ENCODE measurements around the gene TK2. TPM values are rescaled to one million over a fixed set of nuclear protein-coding genes. Genes with fewer than 3 reads are reported as not detected.

Gene TK2
- total RNA-seq, 1 experiment from 2014 or later: 19.6 TPM

Other genes with a start within 250 kb of the TK2 start
- gene CDH5, start 183.4 kb downstream of the TK2 start, total RNA-seq (2014; rRNA removed; shearing (Covaris generic); ENCODE audit: low replicate concordance): 0.20 and 1.8 TPM in 2 replicates
- gene BEAN1, start 122.8 kb downstream of the TK2 start, total RNA-seq (2014; rRNA removed; shearing (Covaris generic); ENCODE audit: low replicate concordance): 0.56 TPM in 1 of 2 replicates, not detected in the other
- gene CKLF, start 2.5 kb upstream of the TK2 start, total RNA-seq (2014; rRNA removed; shearing (Covaris generic); ENCODE audit: low replicate concordance): 37.2 and 46.1 TPM in 2 replicates
- gene CMTM1, start 16.3 kb upstream of the TK2 start, total RNA-seq (2014; rRNA removed; shearing (Covaris generic); ENCODE audit: low replicate concordance): 4.1 TPM in 1 of 2 replicates, not detected in the other
- not detected in 2 replicates for gene CMTM2, start 29.3 kb upstream of the TK2 start, total RNA-seq (2014; rRNA removed; shearing (Covaris generic); ENCODE audit: low replicate concordance)
- 17.3 and 27.6 TPM in 2 replicates for gene CMTM3, start 54.6 kb upstream of the TK2 start, total RNA-seq (2014; rRNA removed; shearing (Covaris generic); ENCODE audit: low replicate concordance)
- gene CMTM4, start 146.6 kb upstream of the TK2 start, total RNA-seq (2014; rRNA removed; shearing (Covaris generic); ENCODE audit: low replicate concordance): 1.5 and 2.9 TPM in 2 replicates
- 23.2 and 27.2 TPM in 2 replicates for gene DYNC1LI2, start 201.5 kb upstream of the TK2 start, total RNA-seq (2014; rRNA removed; shearing (Covaris generic); ENCODE audit: low replicate concordance)